Liver (tissue), 9 donors: ENCODE measurements around the gene CLASRP. TPM values are rescaled to one million over a fixed set of nuclear protein-coding genes. Genes with fewer than 3 reads are reported as not detected.

ENCODE experiments used
- DNase-seq: peaks from one replicate; pipeline ENCODE4 v3.0.0-alpha.2; 2017; ENCODE audit warnings: low spot score
- H3K27ac ChIP-seq, 2 donors: one replicate each; pipeline ENCODE4 v1.7.0; 2013; ENCODE audit warnings: inconsistent platforms in 2 of 2, low read length in 2 of 2, control low read depth in 1 of 2, low read depth in 1 of 2, mild to moderate bottlenecking in 1 of 2
- H3K27me3 ChIP-seq, 4 donors: one replicate each; pipeline versions ENCODE4 v1.6.1 to v1.7.0; 2013; ENCODE audit warnings: low read length in 3 of 4, inconsistent platforms in 1 of 4, mild to moderate bottlenecking in 1 of 4, moderate library complexity in 1 of 4; ENCODE audit not compliant: control insufficient read depth in 4 of 4, insufficient read depth in 4 of 4
- H3K36me3 ChIP-seq, 4 donors: one replicate each; pipeline versions ENCODE4 v1.6.1 to v1.7.0; 2013; ENCODE audit warnings: low read length in 3 of 4, mild to moderate bottlenecking in 3 of 4, low read depth in 1 of 4, moderate library complexity in 1 of 4; ENCODE audit not compliant: control insufficient read depth in 4 of 4, insufficient read depth in 3 of 4
- H3K4me1 ChIP-seq, 4 donors: one replicate each; pipeline versions ENCODE4 v1.6.1 to v1.7.0; 2013; ENCODE audit warnings: low read length in 3 of 4, mild to moderate bottlenecking in 3 of 4, moderate library complexity in 1 of 4; ENCODE audit not compliant: control insufficient read depth in 4 of 4, insufficient read depth in 4 of 4
- H3K4me3 ChIP-seq, 3 donors: one replicate each; pipeline versions ENCODE4 v1.6.1 to v1.7.0; 2013; ENCODE audit warnings: low read length in 3 of 3, control low read depth in 1 of 3, low read depth in 1 of 3, mild to moderate bottlenecking in 1 of 3
- H3K9ac ChIP-seq, 2 donors: one replicate each; pipeline ENCODE4 v1.7.0; 2013; ENCODE audit warnings: low read length in 2 of 2, mild to moderate bottlenecking in 2 of 2, moderate library complexity in 2 of 2, control low read depth in 1 of 2, low read depth in 1 of 2
- H3K9me3 ChIP-seq, 4 donors: one replicate each; pipeline versions ENCODE4 v1.6.1 to v1.7.0; 2013; ENCODE audit warnings: low read length in 3 of 4; ENCODE audit not compliant: control insufficient read depth in 4 of 4
- ATF3 ChIP-seq: IDR thresholded peaks from 2 replicates; pipeline ENCODE4 v1.6.1; 2016; ENCODE audit warnings: antibody characterized with exemption
- CTCF ChIP-seq: fragments of 150-350 bp; IDR thresholded peaks from 2 replicates; pipeline ENCODE4 v1.5.1; 2017; ENCODE audit warnings: improper control_type of control experiment, low read depth, low read length; ENCODE audit not compliant: missing input control
- EGR1 ChIP-seq, 2 donors: IDR thresholded peaks; 2 replicates each; pipeline ENCODE4 v1.6.1; 2016 to 2018; ENCODE audit warnings: antibody characterized with exemption in 2 of 2, low read depth in 2 of 2
- FOXA1 ChIP-seq: IDR thresholded peaks from 2 replicates; pipeline ENCODE4 v1.6.1; 2016; ENCODE audit warnings: antibody characterized with exemption
- FOXA2 ChIP-seq: IDR thresholded peaks from 2 replicates; pipeline ENCODE4 v1.6.1; 2016; ENCODE audit warnings: antibody characterized with exemption
- GABPA ChIP-seq, 2 donors: IDR thresholded peaks in 1 of 2; conservative IDR thresholded peaks in 1 of 2; 2 replicates each; pipeline ENCODE4 v1.6.1; 2016; ENCODE audit warnings: antibody characterized with exemption in 2 of 2, mild to moderate bottlenecking in 1 of 2, moderate library complexity in 1 of 2
- HNF4A ChIP-seq, 2 donors: conservative IDR thresholded peaks; 2 replicates each; pipeline ENCODE4 v1.6.1; 2016; ENCODE audit warnings: antibody characterized with exemption in 2 of 2, mild to moderate bottlenecking in 2 of 2
- HNF4G ChIP-seq: IDR thresholded peaks from 2 replicates; pipeline ENCODE4 v1.6.1; 2016; ENCODE audit warnings: antibody characterized with exemption
- JUND ChIP-seq, 2 donors: IDR thresholded peaks; 2 replicates each; pipeline ENCODE4 v1.6.1; 2016; ENCODE audit warnings: antibody characterized with exemption in 2 of 2
- NR2F2 ChIP-seq: IDR thresholded peaks from 2 replicates; pipeline ENCODE4 v1.6.1; 2016; ENCODE audit warnings: antibody characterized with exemption
- RAD21 ChIP-seq, 2 donors: IDR thresholded peaks; 2 replicates each; pipeline ENCODE4 v1.6.1; 2016; ENCODE audit warnings: antibody characterized with exemption in 2 of 2, mild to moderate bottlenecking in 2 of 2
- REST ChIP-seq: IDR thresholded peaks from 2 replicates; pipeline ENCODE4 v1.6.1; 2016; ENCODE audit warnings: antibody characterized with exemption, mild to moderate bottlenecking
- RXRA ChIP-seq, 2 donors: IDR thresholded peaks; 2 replicates each; pipeline ENCODE4 v1.6.1; 2017 to 2018; ENCODE audit warnings: antibody characterized with exemption in 2 of 2, mild to moderate bottlenecking in 1 of 2
- SP1 ChIP-seq: IDR thresholded peaks from 2 replicates; pipeline ENCODE4 v1.6.1; 2018; ENCODE audit warnings: antibody characterized with exemption, mild to moderate bottlenecking
- TAF1 ChIP-seq: conservative IDR thresholded peaks from 2 replicates; pipeline ENCODE4 v1.6.1; 2016; ENCODE audit warnings: antibody characterized with exemption, mild to moderate bottlenecking
- YY1 ChIP-seq: IDR thresholded peaks from 2 replicates; pipeline ENCODE4 v1.6.1; 2016; ENCODE audit warnings: antibody characterized with exemption, mild to moderate bottlenecking
- whole genome bisulfite sequencing: extraction: QIAGEN DNeasy Blood & Tissue Kit; methylation state at CpG from one replicate; pipeline ENCODE4 v1.1.7; 2013; 5-methylcytosine and 5-hydroxymethylcytosine counted together
- polyA plus RNA-seq, 2 donors: library from polyadenylated mRNA; stranded (reverse) in 1 of 2; unstranded in 1 of 2; fragments of 200-250 nt in 1 of 2; fragments of >200 nt in 1 of 2; fragmentation: Nextera tagmentation in 1 of 2; extraction: Ambion mirVana in 1 of 2; gene quantifications; one replicate each; pipeline versions ENCODE4 v1.2.1 to v1.2.3, GENCODE V29; 2013 to 2015
- total RNA-seq, 2 donors: library from RNA; depleted of rRNA; stranded (reverse); fragments of >200 nt; gene quantifications; one replicate each; pipeline ENCODE4 v1.2.3, GENCODE V29; 2014
- TF ChIP-seq, protein P1 (sequence below): IDR thresholded peaks from 2 replicates; pipeline ENCODE4 v1.6.1; 2016; ENCODE audit warnings: antibody characterized with exemption
- TF ChIP-seq, protein P2 (sequence below): IDR thresholded peaks from 2 replicates; pipeline ENCODE4 v1.6.1; 2016; ENCODE audit warnings: antibody characterized with exemption
- donor health status: healthy.
- donor health status: healthy.
- donor health status: healthy.
- donor health status: healthy.
- donor health status: healthy.

The CLASRP gene
- total and polyA plus RNA-seq, 4 donors: 9.0 to 44.3 (median 12.8) TPM

DNA sequence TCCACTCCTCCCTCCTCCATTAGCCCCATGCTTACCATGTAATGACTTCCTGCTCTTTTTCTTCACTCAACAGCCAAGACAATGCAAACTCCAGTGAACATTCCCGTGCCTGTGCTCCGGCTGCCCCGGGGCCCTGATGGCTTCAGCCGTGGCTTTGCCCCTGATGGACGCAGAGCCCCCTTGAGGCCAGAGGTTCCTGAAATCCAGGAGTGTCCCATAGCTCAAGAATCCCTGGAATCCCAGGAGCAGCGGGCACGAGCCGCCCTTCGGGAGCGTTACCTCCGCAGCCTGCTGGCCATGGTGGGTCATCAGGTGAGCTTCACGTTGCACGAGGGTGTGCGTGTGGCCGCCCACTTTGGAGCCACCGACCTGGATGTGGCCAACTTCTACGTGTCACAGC lies 51.2 kb downstream of the CLASRP start:
- H3K4me3 ChIP-seq: no peak overlapping the region
- peaks cover 3 to 38% (median 30%) of the 10 kb centered on the region in 4 donors for H3K4me1 ChIP-seq
- WGBS: 95% methylated on average over 17 of the region's 17 CpGs
- no peaks in the 10 kb centered on the region for H3K9me3 ChIP-seq
- no peak overlapping the region for H3K27ac ChIP-seq
- H3K9ac ChIP-seq: no peak overlapping the region
- H3K27me3 ChIP-seq: no peaks in the 10 kb centered on the region
- TF ChIP-seq NR2F2 (no peak), TAF1 (no peak), JUND (IDR thresholded peaks at IDR 0.05) (no peak), HNF4G (no peak), EGR1 (IDR thresholded peaks at IDR 0.05; ENCODE audit: low read depth in 2 of 2) (no peak), REST (no peak), RXRA (IDR thresholded peaks at IDR 0.05) (no peak), GABPA (IDR thresholded peaks at IDR 0.05 in 1 of 2, conservative IDR thresholded peaks at IDR 0.05 in 1 of 2) (no peak), ATF3 (no peak), FOXA1 (no peak), HNF4A (conservative IDR thresholded peaks at IDR 0.05) (no peak), SP1 (no peak), CTCF (no peak)
- TF ChIP-seq, protein P1, sequence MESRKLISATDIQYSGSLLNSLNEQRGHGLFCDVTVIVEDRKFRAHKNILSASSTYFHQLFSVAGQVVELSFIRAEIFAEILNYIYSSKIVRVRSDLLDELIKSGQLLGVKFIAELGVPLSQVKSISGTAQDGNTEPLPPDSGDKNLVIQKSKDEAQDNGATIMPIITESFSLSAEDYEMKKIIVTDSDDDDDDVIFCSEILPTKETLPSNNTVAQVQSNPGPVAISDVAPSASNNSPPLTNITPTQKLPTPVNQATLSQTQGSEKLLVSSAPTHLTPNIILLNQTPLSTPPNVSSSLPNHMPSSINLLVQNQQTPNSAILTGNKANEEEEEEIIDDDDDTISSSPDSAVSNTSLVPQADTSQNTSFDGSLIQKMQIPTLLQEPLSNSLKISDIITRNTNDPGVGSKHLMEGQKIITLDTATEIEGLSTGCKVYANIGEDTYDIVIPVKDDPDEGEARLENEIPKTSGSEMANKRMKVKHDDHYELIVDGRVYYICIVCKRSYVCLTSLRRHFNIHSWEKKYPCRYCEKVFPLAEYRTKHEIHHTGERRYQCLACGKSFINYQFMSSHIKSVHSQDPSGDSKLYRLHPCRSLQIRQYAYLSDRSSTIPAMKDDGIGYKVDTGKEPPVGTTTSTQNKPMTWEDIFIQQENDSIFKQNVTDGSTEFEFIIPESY: no peak
- TF ChIP-seq, protein P2, sequence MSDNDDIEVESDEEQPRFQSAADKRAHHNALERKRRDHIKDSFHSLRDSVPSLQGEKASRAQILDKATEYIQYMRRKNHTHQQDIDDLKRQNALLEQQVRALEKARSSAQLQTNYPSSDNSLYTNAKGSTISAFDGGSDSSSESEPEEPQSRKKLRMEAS: no peak
- peaks cover 0 to 11% (median 5%) of the 10 kb centered on the region in 4 donors for H3K36me3 ChIP-seq
- DNase-seq: no peak

GRCh38 chr19:45090606-45091005 lies 51.8 kb downstream of the CLASRP start:
- no peaks in the 10 kb centered on the region for H3K27me3 ChIP-seq
- peaks cover 5 to 43% (median 31%) of the 10 kb centered on the region in 4 donors for H3K4me1 ChIP-seq
- H3K4me3 ChIP-seq: peak overlapping the region; percentile 41 to 65 (median 42)
- H3K9ac ChIP-seq: no peak overlapping the region
- no peak for DNase-seq
- 54% methylated on average over 5 of the region's 5 CpGs for WGBS
- no peak overlapping the region for H3K27ac ChIP-seq
- peaks cover 0 to 8% (median 5%) of the 10 kb centered on the region in 4 donors for H3K36me3 ChIP-seq
- no peaks in the 10 kb centered on the region for H3K9me3 ChIP-seq
- no peak for TF ChIP-seq FOXA1
- no peak for TF ChIP-seq GABPA (IDR thresholded peaks at IDR 0.05 in 1 of 2, conservative IDR thresholded peaks at IDR 0.05 in 1 of 2)
- TF ChIP-seq HNF4G: no peak
- no peak for TF ChIP-seq HNF4A (conservative IDR thresholded peaks at IDR 0.05)
- TF ChIP-seq JUND (IDR thresholded peaks at IDR 0.05): no peak
- TF ChIP-seq NR2F2: no peak
- no peak for TF ChIP-seq FOXA2
- TF ChIP-seq RAD21 (IDR thresholded peaks at IDR 0.05): no peak
- TF ChIP-seq YY1: no peak
- TF ChIP-seq REST: no peak
- TF ChIP-seq TAF1: no peak
- TF ChIP-seq ATF3: no peak
- no peak for TF ChIP-seq SP1
- TF ChIP-seq RXRA (IDR thresholded peaks at IDR 0.05): no peak
- TF ChIP-seq EGR1 (IDR thresholded peaks at IDR 0.05; ENCODE audit: low read depth in 2 of 2): no peak
- TF ChIP-seq, protein P2: no peak
